ENCODE measurements around the gene AGBL1.

AGBL1 gene

GRCh38 chr15:86706813-86707212 is 627.1 kb downstream of the AGBL1 start:
- no peak for DNase-seq (ENCODE audit: low read depth, low spot score)

GRCh38 chr15:86711476-86711875 is 631.8 kb downstream of the AGBL1 start:
- DNase-seq (ENCODE audit: low read depth, low spot score): no peak

GRCh38 chr15:86714241-86714640 is 634.6 kb downstream of the AGBL1 start:
- no peak for DNase-seq (ENCODE audit: low read depth, low spot score)

DNA sequence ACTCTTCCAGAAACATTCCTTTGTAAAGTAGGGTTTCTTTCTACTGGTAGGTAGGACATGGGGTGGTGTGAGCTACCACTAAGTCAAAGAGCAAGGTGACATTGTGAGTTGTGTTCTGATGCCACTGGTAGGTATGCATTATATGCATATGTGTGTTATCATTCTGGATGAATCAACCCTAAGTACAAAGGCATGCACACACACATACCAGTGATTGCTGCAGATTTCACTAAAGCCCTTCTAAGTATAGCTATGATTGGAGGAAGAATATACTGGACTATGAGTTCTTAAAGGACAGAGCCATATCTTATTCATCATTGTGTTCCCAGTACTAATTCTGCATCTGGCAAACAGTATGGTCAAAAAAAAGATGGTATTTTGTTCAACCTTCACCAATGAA is 646.0 kb downstream of the AGBL1 start:
- DNase-seq (ENCODE audit: low read depth, low spot score): no peak

DNA sequence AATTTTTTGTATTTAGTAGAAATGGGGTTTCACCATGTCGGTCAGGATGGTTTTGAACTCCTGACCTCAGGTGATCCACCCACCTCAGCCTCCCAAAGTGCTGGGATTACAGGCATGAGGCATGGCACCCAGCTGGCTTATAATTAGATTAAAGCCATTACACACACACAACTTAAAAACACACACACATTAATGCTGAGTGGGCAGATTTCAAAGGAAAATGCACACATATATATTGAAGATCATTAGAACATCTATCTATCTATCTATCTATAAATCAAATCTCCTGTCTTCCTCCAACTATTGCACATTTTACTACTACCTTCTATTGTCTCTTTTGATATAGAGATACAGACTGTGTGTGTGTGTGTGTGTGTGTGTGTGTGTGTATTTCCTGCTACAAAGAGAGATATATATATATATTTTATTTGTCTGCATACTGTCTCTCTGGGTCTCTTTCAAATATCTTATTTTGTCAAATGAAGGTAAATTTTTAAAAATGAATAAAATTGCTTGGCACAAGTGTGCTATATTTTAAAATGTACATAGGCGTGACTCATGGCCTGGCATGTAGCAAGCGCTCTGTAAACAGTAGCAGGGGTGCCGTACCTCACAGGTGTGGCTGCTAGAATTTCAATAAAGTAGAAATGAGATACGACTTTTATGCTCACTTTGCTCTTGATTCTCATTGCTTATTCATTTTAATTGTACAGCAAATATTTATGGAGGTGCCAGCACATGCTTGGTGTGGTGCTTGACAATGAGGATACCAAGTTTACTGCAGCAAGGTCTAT is 655.8 kb downstream of the AGBL1 start:
- DNase-seq (ENCODE audit: low read depth, low spot score): no peak

GRCh38 chr15:86741917-86742316 is 662.2 kb downstream of the AGBL1 start:
- DNase-seq (ENCODE audit: low read depth, low spot score): no peak

DNA sequence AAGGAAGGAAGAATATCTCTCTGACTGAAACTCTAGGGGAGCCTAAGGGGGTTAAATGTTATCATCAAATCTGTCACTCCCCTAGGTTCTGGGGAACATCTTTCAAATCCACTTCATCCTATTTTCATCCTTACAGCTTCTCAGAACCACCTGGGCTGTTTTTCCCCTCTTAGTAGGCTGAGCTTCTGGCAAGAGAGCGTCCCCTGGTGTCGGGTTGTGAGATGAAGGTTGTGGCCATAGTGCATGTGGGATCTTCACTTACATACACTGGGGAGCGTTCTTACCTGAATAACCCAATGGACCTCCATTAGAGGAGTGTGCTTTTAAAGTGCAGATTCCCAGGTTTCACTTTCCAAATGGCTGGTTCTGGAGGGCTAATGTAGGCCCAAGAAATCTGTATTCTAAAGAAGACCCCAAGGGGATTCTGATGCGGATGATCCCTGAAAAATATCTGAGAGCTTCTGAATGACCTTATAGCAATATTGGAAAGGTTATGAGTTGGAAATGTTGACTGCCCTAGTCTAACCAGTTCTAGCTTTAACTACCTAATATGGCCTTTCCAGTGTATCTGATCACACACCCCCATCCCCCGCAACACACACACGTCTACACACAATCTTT is 663.7 kb downstream of the AGBL1 start:
- peak; percentile 10 for DNase-seq (ENCODE audit: low read depth, low spot score)

GRCh38 chr15:86744198-86744780 is 664.6 kb downstream of the AGBL1 start:
- no peak for DNase-seq (ENCODE audit: low read depth, low spot score)

DNA sequence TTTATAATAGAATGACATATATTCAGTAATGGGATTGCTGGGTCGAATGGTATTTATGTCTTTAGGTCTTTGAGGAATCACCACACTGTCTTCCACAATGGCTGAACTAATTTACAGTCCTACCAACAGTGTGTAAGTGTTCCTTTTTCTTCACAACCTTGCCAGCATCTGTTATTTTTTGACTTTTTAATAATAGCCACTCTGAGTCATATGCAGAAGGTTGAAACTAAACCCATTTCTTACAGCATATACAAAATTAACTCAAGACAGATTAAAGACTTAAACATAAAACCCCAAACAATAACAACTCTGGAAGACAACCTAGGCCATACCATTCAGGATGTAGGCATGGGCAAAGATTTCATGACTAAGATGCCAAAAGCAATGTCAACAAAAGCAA is 671.4 kb downstream of the AGBL1 start:
- no peak for DNase-seq (ENCODE audit: low read depth, low spot score)

DNA sequence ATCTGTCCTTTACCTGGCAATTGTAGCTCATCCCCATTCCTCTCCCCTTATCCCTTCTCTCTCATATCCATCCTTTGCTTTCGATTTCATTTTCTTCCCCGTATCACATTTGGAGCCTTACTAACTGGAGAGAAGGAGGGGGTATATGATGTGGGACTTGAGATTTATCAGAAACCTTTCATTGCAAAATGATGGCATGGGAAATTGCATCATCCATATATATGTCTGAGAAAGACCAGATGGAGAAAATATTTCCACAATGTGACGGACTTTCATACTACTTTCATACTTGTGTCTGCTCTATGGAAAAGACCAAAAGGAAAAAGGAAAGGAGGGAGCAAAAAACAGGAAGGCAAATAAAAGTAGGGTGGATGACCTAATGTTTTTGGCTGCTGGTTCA is 675.2 kb downstream of the AGBL1 start:
- no peak for DNase-seq (ENCODE audit: low read depth, low spot score)

DNA sequence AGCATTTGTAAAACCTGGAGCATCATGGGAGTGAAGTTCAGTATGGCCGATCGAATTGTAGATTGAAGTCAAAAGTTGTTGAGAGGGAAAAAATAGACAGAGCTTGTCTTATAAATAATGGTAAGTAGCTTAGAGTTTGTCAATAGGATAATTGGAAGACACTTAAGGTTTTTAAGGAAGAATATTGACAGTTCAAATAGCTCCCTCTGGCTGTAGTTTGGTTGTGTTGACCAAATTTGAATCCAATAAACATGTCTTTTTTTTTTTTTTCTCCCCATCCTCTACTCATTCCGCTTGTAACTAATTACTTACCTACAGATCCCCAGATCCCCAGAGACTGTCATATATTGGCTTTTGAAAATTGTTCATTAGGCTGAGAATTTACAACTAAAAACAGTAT is 677.0 kb downstream of the AGBL1 start:
- no peak for DNase-seq (ENCODE audit: low read depth, low spot score)

GRCh38 chr15:86759800-86760523 is 680.3 kb downstream of the AGBL1 start:
- no peak for DNase-seq (ENCODE audit: low read depth, low spot score)

DNA sequence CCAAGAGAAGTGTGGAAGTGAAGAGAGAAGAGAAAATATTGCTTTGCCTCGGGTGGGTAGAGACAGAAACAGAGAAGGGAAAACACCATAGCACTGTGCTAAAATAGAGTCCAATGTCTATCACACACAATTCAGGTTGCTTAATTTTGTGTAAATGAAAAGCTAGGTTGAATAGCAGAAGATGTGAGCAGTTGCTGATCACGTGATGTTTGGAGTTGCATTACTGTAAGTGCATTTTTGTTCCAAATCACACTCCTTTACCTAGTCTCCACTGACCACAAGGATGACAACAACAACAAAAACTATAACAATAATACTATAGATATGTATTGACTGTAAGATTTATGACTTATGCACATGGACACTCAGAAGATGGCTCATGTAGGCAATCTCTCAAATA is 683.2 kb downstream of the AGBL1 start:
- DNase-seq (ENCODE audit: low read depth, low spot score): no peak

- no peak for DNase-seq (ENCODE audit: low read depth, low spot score)
These were observed 684.4 kb downstream of the AGBL1 start for GRCh38 chr15:86764021-86764420.

- DNase-seq (ENCODE audit: low read depth, low spot score): no peak
These were observed 685.6 kb downstream of the AGBL1 start for GRCh38 chr15:86765281-86765680.

- no peak for DNase-seq (ENCODE audit: low read depth, low spot score)
These were observed 692.8 kb downstream of the AGBL1 start for GRCh38 chr15:86772369-86773059.

GRCh38 chr15:86773736-86774135 is 694.1 kb downstream of the AGBL1 start:
- no peak for DNase-seq (ENCODE audit: low read depth, low spot score)

- DNase-seq (ENCODE audit: low read depth, low spot score): no peak
These were observed 696.5 kb downstream of the AGBL1 start for GRCh38 chr15:86776145-86776544.

- no peak for DNase-seq (ENCODE audit: low read depth, low spot score)
These were observed 716.9 kb downstream of the AGBL1 start for GRCh38 chr15:86796521-86796920.

DNA sequence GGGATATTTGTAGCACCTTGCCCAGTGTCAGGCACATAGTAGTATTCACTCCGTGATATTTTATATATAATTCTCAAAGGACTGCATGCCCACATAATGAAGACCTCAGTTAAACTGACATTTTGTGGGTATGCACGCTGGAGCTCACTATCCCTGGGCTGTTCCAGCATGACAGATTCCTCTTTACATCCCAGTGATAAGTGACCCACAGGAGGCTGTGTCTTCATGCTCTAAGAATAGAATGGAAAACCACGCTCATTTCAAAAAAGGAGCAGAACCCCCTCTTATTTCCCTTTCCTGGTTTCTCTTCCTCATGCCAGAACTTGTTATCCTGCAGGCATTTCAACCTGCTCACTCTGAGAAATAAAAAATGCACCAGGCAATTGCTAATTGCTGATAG is 717.5 kb downstream of the AGBL1 start:
- DNase-seq (ENCODE audit: low read depth, low spot score): no peak

GRCh38 chr15:86799226-86799625 is 719.6 kb downstream of the AGBL1 start:
- DNase-seq (ENCODE audit: low read depth, low spot score): no peak

DNA sequence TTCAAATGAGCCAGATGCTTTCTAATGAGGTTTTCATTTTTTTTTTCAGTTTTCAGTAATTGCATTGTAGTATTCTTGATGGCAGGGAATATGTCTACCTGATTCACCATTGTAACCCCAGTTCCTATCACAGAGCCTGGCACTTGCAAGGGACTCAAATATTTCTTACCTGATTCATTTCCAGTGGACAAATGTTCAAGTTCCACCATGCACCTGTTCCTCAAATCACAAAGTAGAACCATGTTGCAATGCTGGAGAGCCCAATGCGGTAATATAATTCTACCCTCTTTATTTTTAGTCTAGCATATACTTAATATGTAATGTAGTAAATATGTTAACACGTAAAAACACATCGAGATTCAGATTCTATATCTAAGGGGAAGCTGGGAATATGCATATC is 722.6 kb downstream of the AGBL1 start:
- DNase-seq (ENCODE audit: low read depth, low spot score): no peak

Data from astrocyte of the hippocampus (primary cell).